ENCODE results near the gene KCNQ2.

KCNQ2 gene

DNA sequence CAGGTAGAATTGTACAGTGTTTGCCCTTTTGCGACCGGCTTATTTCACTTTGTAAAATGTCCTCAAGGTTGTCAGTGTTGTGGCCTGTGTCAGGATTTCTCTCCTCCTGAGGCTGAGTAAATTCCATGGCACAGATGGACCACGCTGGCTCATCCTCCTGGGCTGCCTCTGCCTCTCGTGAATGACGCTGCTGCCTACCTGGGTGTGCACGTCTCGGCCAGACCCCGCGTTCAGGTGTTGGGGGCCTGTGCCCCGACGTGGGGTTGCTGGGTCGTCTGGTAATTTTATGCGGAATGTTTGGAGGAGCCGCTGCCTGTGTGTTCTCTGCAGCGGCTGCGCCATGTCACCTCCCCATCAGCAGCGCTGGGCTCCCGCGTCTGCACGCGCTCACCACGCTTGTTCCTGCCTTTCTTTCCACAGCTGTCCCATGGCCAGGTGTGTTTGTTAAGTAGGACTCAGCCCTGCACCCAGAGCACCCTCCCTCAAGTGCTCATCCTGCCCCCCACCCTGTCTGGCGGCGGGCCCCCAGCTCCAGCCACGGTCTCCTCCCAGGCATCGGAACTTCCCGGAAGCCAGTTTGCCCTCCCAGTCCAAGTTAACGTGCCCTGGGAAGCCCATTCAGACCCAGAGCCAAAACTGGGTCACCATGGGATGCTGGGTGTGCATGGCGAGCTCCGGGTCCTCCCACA lies 75.2 kb downstream of the KCNQ2 start:
- Histone ChIP-seq H3K4me1 (ENCODE audit: insufficient read depth, low read length) (no peaks in the 10 kb centered on the region), H2AFZ (ENCODE audit: low read depth, low read length) (no peak overlapping the region), H3K4me3 (ENCODE audit: low read depth in 1 of 2, low read length in 2 of 2) (no peak overlapping the region), H4K20me1 (ENCODE audit: insufficient read depth, low read length) (peaks cover 14% of the 10 kb centered on the region; the same call in 1 of the 2 replicates), H3K4me2 (ENCODE audit: insufficient read depth, low read length) (no peak overlapping the region), H3K27ac (ENCODE audit: low read length) (no peak overlapping the region), H3K9me3 (ENCODE audit: insufficient read depth, low read length, severe bottlenecking) (no peaks in the 10 kb centered on the region), H3K9ac (ENCODE audit: low read depth, low read length) (no peak overlapping the region), H3K27me3 (ENCODE audit: insufficient read depth, low read length, poor library complexity) (no peaks in the 10 kb centered on the region), H3K79me2 (ENCODE audit: insufficient read depth, low read length) (no peaks in the 10 kb centered on the region), H3K36me3 (ENCODE audit: insufficient read depth, low read length) (no peaks in the 10 kb centered on the region)
- DNase-seq (no peak), ATAC-seq (ENCODE audit: insufficient read depth, low read depth) (no peak)
- TF ChIP-seq EZH2 (IDR thresholded peaks at IDR 0.05; ENCODE audit: borderline replicate concordance, low read depth, low read length, severe bottlenecking) = no peak
- TF ChIP-seq, protein P1, sequence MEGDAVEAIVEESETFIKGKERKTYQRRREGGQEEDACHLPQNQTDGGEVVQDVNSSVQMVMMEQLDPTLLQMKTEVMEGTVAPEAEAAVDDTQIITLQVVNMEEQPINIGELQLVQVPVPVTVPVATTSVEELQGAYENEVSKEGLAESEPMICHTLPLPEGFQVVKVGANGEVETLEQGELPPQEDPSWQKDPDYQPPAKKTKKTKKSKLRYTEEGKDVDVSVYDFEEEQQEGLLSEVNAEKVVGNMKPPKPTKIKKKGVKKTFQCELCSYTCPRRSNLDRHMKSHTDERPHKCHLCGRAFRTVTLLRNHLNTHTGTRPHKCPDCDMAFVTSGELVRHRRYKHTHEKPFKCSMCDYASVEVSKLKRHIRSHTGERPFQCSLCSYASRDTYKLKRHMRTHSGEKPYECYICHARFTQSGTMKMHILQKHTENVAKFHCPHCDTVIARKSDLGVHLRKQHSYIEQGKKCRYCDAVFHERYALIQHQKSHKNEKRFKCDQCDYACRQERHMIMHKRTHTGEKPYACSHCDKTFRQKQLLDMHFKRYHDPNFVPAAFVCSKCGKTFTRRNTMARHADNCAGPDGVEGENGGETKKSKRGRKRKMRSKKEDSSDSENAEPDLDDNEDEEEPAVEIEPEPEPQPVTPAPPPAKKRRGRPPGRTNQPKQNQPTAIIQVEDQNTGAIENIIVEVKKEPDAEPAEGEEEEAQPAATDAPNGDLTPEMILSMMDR (IDR thresholded peaks at IDR 0.05; ENCODE audit: borderline replicate concordance, extremely low read depth, low read length, poor library complexity, severe bottlenecking) = no peak

DNA sequence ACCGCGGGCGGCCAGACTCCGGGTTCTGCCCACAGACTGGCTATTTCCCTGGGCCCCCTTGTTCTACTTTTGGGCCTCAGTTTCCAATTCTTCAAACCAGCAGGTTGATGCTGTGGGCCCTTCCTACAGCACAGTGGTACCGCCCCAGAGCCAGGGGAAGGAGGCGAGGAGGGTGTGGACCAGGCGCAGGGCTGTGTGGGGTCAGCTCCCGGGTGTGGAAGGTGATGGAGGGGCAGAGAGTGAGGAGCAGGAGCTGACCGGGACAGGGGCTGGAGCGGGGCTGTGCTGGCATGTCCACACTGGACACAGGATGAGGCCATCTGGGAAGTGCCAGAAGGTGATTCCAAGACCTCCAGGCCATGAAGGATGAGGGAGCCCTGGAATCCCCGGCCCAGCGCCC lies 76.2 kb downstream of the KCNQ2 start:
- Histone ChIP-seq H3K9ac (ENCODE audit: low read depth, low read length) (no peak overlapping the region), H3K27ac (ENCODE audit: low read length) (no peak overlapping the region), H3K27me3 (ENCODE audit: insufficient read depth, low read length, poor library complexity) (no peaks in the 10 kb centered on the region), H4K20me1 (ENCODE audit: insufficient read depth, low read length) (peaks cover 14% of the 10 kb centered on the region; the same call in 1 of the 2 replicates), H3K79me2 (ENCODE audit: insufficient read depth, low read length) (no peaks in the 10 kb centered on the region), H3K4me1 (ENCODE audit: insufficient read depth, low read length) (no peaks in the 10 kb centered on the region), H3K4me3 (ENCODE audit: low read depth in 1 of 2, low read length in 2 of 2) (no peak overlapping the region), H3K4me2 (ENCODE audit: insufficient read depth, low read length) (no peak overlapping the region), H3K9me3 (ENCODE audit: insufficient read depth, low read length, severe bottlenecking) (no peaks in the 10 kb centered on the region), H3K36me3 (ENCODE audit: insufficient read depth, low read length) (no peaks in the 10 kb centered on the region), H2AFZ (ENCODE audit: low read depth, low read length) (no peak overlapping the region)
- ATAC-seq (ENCODE audit: insufficient read depth, low read depth) (no peak), DNase-seq (no peak)
- TF ChIP-seq, protein P1 (IDR thresholded peaks at IDR 0.05; ENCODE audit: borderline replicate concordance, extremely low read depth, low read length, poor library complexity, severe bottlenecking) = no peak

DNA sequence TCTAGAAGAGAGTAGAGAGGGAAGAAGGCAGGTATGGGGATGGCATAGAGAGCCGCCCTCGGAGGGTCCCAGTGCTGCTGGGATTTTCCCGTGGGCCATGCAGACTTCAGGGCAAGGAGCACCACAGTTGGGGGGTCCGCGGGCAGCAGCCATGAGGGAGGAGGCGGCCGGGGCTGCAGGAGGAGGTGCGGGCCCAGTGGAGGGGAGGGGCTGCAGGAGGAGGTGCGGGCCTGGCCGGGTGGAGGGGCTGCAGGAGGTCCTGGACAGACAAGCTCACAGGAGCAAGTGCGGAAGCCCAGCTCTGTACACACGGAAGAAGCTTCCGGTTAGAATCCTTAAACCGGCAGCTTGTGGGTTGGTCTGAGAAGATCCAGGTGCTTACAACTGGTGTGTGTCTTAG lies 76.7 kb downstream of the KCNQ2 start:
- H3K9ac ChIP-seq (ENCODE audit: low read depth, low read length) = no peak overlapping the region
- peaks cover 14% of the 10 kb centered on the region; the same call in 1 of the 2 replicates for H4K20me1 ChIP-seq (ENCODE audit: insufficient read depth, low read length)
- no peaks in the 10 kb centered on the region for H3K36me3 ChIP-seq (ENCODE audit: insufficient read depth, low read length)
- no peak overlapping the region for H3K4me2 ChIP-seq (ENCODE audit: insufficient read depth, low read length)
- no peak overlapping the region for H3K27ac ChIP-seq (ENCODE audit: low read length)
- H3K4me1 ChIP-seq (ENCODE audit: insufficient read depth, low read length) = no peaks in the 10 kb centered on the region
- H3K27me3 ChIP-seq (ENCODE audit: insufficient read depth, low read length, poor library complexity) = no peaks in the 10 kb centered on the region
- H3K4me3 ChIP-seq (ENCODE audit: low read depth in 1 of 2, low read length in 2 of 2) = no peak overlapping the region
- no peaks in the 10 kb centered on the region for H3K79me2 ChIP-seq (ENCODE audit: insufficient read depth, low read length)
- ATAC-seq (ENCODE audit: insufficient read depth, low read depth) (no peak), DNase-seq (no peak)
- TF ChIP-seq, protein P1 (IDR thresholded peaks at IDR 0.05; ENCODE audit: borderline replicate concordance, extremely low read depth, low read length, poor library complexity, severe bottlenecking) = no peak
- TF ChIP-seq EZH2 (IDR thresholded peaks at IDR 0.05; ENCODE audit: borderline replicate concordance, low read depth, low read length, severe bottlenecking) = no peak
- H3K9me3 ChIP-seq (ENCODE audit: insufficient read depth, low read length, severe bottlenecking) = no peaks in the 10 kb centered on the region
- H2AFZ ChIP-seq (ENCODE audit: low read depth, low read length) = no peak overlapping the region

All from DND-41 (cell line).